Left ventricle myocardium inferior (tissue), 1 donor: ENCODE results near the gene BRICD5. TPM values are rescaled to one million over a fixed set of nuclear protein-coding genes. Genes with fewer than 3 reads are reported as not detected.
A peak's percentile ranks its signal among the peaks of the same experiment; 100 is the strongest.

Experiments
- DNase-seq: peaks from one replicate; pipeline ENCODE4 v3.0.0-alpha.2; 2020
- H3K27ac ChIP-seq: fragments of 200-600 bp; replicated peaks from 2 replicates; pipeline ENCODE4 v1.8.0; 2021
- H3K27me3 ChIP-seq: fragments of 200-600 bp; 2 replicates; pipeline ENCODE4 v1.8.0; 2021; ENCODE audit warnings: low read depth
- H3K36me3 ChIP-seq: fragments of 200-600 bp; 2 replicates; pipeline ENCODE4 v1.8.0; 2021
- H3K4me1 ChIP-seq: fragments of 200-600 bp; 2 replicates; pipeline ENCODE4 v1.8.0; 2021
- H3K4me3 ChIP-seq: fragments of 200-600 bp; 2 replicates; pipeline ENCODE4 v1.8.0; 2021; ENCODE audit warnings: mild to moderate bottlenecking, moderate library complexity
- H3K9me3 ChIP-seq: fragments of 200-600 bp; replicated peaks from 2 replicates; pipeline ENCODE4 v1.8.0; 2021
- CTCF ChIP-seq: fragments of 200-600 bp; IDR thresholded peaks from 2 replicates; pipeline ENCODE4 v1.8.0; 2021; ENCODE audit warnings: antibody characterized with exemption, mild to moderate bottlenecking, borderline replicate concordance
- intact Hi-C: fragments of 100-400 bp; cut with micrococcal nuclease; formaldehyde crosslinking; loops from one replicate; pipeline ENCODE4 v1.11.0; 2022
- total RNA-seq: library from RNA; stranded (reverse); fragmentation: NEBNext Ultra II Directional; extraction: Animal tissue kit (Norgen Biotek cat#: 25700); gene quantifications from one replicate; pipeline ENCODE4 v1.2.1, GENCODE V29; 2021
- donor health status: DM: no; HTN: yes; CAD: no; lungs with severe emphysema.

BRICD5 gene
- total RNA-seq, 1 donor from 2014 or later, result 10.9 TPM

- intact Hi-C loops, result no loop called here
- Histone ChIP-seq H3K4me1 (peaks cover 39% of the 10 kb centered on the region), H3K9me3 (no peaks in the 10 kb centered on the region), H3K27ac (no peak overlapping the region), H3K27me3 (no peaks in the 10 kb centered on the region), H3K4me3 (no peak overlapping the region), H3K36me3 (peaks cover 59% of the 10 kb centered on the region)
- TF ChIP-seq CTCF, result no peak
- DNase-seq, result no peak
Measured at GRCh38 chr16:2228161-2228824, 17.6 kb upstream of the BRICD5 start.

GRCh38 chr16:2226918-2227317 lies 16.3 kb upstream of the BRICD5 start:
- Histone ChIP-seq H3K27ac (peak overlapping the region; percentile 38), H3K27me3 (no peaks in the 10 kb centered on the region), H3K9me3 (no peaks in the 10 kb centered on the region), H3K4me1 (peaks cover 42% of the 10 kb centered on the region), H3K4me3 (no peak overlapping the region), H3K36me3 (peaks cover 45% of the 10 kb centered on the region)
- no peak for TF ChIP-seq CTCF
- intact Hi-C loops, result no loop called here
- no peak for DNase-seq

- Histone ChIP-seq H3K9me3 (no peaks in the 10 kb centered on the region), H3K36me3 (peaks cover 39% of the 10 kb centered on the region), H3K4me1 (peaks cover 42% of the 10 kb centered on the region), H3K4me3 (no peak overlapping the region), H3K27me3 (no peaks in the 10 kb centered on the region), H3K27ac (peak overlapping the region; percentile 38)
- no peak for TF ChIP-seq CTCF
- intact Hi-C loops, result no loop called here
- DNase-seq, result no peak
Measured at GRCh38 chr16:2226245-2226793, 15.7 kb upstream of the BRICD5 start.

- H3K4me3 ChIP-seq, result peak overlapping the region; percentile 93
- intact Hi-C loops, result no loop called here
- peaks cover 42% of the 10 kb centered on the region for H3K4me1 ChIP-seq
- H3K27me3 ChIP-seq, result no peaks in the 10 kb centered on the region
- TF ChIP-seq CTCF, result no peak
- DNase-seq, result no peak
- H3K36me3 ChIP-seq, result peaks cover 21% of the 10 kb centered on the region
- H3K27ac ChIP-seq, result peak overlapping the region; percentile 87
- no peaks in the 10 kb centered on the region for H3K9me3 ChIP-seq
Measured at GRCh38 chr16:2223942-2224486, 13.4 kb upstream of the BRICD5 start.

- TF ChIP-seq CTCF, result peak; percentile 42
- H3K4me3 ChIP-seq, result peak within 1 kb of the TSS; percentile 93
- H3K27ac ChIP-seq, result peak within 1 kb of the TSS; percentile 87
- peaks cover 42% of the 10 kb centered on the region for H3K4me1 ChIP-seq
- H3K9me3 ChIP-seq, result no peaks in the 10 kb centered on the region
- intact Hi-C loops, result no loop called here
- no peaks in the 10 kb centered on the region for H3K27me3 ChIP-seq
- peak; percentile 100 for DNase-seq
- H3K36me3 ChIP-seq, result peaks cover 15% of the 10 kb centered on the region
Measured at GRCh38 chr16:2223221-2223941, 12.7 kb upstream of the BRICD5 start, which contains the start of gene E4F1. Gene E4F1 (plus strand): TSS chr16:2223591. CDS start chr16:2223614, 23 bp downstream.
